NCI-H1436 treated with DMSO at 0.1 percent for 48 hours (cell line): Measurements from ENCODE around the gene JAK3.
"Not testable (repeated sequence)": the region's sequence is repeated elsewhere in the genome, so short reads cannot be mapped to it uniquely, and the experiment has no call there.

ENCODE experiments used
- DNase-seq: peaks from one replicate; lab custom pipeline; 2025; lab: John Stamatoyannopoulos, UW

The JAK3 gene

DNA sequence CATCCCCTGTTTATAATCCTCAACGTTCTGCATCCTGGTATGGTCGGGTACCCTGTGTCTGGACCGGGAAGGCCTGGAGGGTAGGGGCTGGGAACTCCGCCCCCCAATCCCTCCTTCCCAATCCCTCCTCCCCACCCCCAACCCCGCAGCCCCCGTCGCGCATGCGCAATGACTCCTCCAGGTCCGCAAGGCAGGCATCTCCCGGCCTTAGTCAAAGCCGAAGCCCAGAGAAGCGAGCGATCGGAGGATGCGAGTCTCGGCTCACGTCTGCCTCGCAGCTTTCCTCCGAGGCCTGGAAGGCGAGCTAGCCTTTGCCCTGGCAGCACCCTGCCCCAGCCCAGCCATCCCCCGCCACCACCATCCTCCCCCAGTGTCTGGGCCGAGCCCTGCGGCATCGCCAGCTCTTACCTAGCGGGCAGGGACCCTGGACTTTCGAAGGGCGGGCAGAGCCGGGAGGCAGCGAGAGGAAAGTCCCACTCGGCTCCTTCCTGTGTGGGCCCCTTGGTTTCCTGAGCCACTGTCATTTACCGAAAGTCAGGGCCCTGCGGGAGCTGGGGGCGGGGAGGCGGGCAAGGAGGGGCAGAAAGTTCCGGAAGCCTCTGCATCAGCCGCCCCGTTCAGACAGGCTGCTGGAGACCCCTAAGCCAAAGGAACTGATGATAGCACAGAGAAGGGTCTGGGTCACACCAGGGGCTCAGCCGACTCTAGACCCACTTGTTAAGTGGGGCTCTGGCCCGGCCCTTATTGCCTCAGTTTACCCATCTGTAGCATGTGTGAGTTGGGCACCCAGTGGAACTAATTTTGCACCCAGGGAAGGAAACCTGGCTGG lies at the start of gene JAK3:
Gene JAK3 (minus strand): TSS at position 445 of the 829 bp plus-strand sequence. CDS start 3,565 bp downstream, outside the sequence.
- DNase-seq: no peak

- DNase-seq: no peak
Measured at GRCh38 chr19:17893766-17894165, 46.0 kb upstream of the JAK3 start.

GRCh38 chr19:17889609-17890214 lies 41.9 kb upstream of the JAK3 start:
- DNase-seq: no peak

DNA sequence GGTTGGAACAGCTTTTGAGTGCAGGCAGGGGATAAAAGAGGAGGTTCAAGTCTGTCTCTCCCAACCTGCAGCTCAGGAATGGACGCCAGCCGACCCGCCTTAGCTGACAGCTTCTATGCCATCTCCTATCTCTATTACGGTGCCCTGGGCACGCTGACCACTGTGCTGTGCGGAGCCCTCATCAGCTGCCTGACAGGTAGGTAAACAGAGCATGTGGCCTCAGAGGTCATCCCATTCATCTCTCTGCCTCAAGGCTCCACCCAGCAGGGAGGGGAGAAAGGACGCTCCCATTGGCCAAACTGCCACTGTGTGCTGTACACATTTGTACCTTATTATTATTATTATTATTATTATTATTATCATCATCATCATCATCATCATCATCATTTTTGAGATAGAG lies 40.5 kb upstream of the JAK3 start:
- no peak for DNase-seq

DNA sequence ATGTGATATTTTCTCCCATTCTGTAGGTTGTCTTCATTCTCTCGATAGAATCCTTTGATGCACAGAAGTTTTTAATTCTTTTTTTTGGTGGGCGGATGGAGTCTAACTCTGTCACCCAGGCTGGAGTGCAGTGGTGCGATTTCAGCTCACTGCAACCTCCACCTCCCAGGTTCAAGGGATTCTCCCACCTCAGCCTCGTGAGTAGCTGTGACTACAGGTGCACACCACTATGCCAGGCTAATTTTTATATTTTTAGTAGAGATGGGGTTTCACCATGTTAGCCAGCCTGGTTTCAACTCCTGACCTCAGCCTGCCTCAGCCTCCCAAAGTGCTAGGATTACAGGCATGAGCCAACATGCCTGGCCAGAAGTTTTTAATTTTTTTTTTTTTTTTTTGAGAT lies 39.4 kb upstream of the JAK3 start:
- not testable (repeated sequence) for DNase-seq

DNA sequence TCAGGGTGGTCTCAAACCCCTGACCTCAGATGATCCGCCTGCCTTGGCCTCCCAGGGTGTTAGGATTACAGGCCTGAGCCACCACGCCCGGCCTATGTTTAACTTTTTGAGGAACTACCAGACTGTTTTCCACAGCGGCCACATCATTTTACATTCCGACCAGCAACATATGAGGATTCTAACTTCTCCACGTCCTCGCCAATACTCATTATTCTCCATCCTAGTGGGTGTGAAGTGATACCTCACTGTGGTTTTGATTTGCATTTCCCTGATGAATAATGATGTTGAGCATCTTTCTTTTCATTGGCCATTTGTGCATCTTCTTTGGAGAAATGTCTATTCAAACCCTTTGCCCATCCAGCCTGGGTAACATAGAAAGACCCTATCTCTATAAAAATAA lies 38.7 kb upstream of the JAK3 start:
- no peak for DNase-seq

GRCh38 chr19:17883627-17884410 lies 36.0 kb upstream of the JAK3 start:
- DNase-seq: no peak

- no peak for DNase-seq
Measured at GRCh38 chr19:17881701-17882100, 33.9 kb upstream of the JAK3 start.

DNA sequence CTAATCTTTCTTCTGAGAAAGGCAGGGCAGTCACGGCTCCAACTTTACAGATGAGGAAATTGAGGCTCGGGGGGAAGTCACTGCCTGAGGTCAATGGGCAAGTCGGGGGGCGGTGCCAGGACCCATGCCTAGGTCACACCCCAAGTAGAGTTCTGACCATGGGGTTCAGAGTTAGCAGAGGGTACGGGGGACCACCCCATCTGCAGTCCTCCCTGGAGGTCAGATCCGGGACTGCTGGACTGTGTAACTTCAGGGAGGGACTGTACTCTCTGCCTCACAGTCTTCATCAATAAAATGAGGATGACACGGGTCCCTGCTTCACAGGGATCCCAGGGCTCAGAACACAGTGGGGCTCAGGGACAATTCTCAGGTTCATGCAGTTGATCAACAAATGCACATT lies 31.7 kb upstream of the JAK3 start:
- DNase-seq: no peak

DNA sequence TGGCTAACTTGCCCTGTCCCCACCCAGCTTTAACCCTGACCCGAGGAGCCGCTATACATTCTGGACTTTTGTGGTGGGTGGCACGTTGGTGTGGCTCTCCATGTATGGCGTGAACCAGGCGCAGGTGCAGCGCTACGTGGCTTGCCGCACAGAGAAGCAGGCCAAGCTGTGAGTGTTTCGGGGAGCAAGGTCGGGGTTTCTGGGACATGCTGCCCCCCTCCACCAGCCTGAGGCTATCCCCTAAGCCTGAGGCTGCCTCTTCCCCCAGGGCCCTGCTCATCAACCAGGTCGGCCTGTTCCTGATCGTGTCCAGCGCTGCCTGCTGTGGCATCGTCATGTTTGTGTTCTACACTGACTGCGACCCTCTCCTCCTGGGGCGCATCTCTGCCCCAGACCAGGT lies 29.9 kb upstream of the JAK3 start:
- DNase-seq: no peak

DNA sequence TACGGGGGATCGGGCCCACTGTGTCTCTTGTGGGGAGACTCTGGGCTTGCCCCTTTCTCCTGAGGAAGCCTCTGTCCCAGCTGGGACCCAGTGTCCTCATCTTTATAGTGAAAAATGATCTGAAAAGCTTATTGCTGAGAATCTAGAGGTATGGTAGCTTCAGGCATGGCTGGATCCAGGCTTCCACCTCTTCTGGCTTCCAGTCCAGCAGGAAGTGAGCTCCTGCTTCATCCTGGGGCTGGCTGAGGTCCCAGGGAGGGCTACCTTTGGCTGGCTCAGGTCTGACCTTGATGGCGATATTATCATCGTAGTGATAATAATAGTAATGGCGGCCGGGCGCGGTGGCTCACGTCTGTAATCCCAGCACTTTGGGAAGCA lies 27.0 kb upstream of the JAK3 start:
- DNase-seq: no peak

- no peak for DNase-seq
Measured at GRCh38 chr19:17873786-17874757, 26.3 kb upstream of the JAK3 start.

DNA sequence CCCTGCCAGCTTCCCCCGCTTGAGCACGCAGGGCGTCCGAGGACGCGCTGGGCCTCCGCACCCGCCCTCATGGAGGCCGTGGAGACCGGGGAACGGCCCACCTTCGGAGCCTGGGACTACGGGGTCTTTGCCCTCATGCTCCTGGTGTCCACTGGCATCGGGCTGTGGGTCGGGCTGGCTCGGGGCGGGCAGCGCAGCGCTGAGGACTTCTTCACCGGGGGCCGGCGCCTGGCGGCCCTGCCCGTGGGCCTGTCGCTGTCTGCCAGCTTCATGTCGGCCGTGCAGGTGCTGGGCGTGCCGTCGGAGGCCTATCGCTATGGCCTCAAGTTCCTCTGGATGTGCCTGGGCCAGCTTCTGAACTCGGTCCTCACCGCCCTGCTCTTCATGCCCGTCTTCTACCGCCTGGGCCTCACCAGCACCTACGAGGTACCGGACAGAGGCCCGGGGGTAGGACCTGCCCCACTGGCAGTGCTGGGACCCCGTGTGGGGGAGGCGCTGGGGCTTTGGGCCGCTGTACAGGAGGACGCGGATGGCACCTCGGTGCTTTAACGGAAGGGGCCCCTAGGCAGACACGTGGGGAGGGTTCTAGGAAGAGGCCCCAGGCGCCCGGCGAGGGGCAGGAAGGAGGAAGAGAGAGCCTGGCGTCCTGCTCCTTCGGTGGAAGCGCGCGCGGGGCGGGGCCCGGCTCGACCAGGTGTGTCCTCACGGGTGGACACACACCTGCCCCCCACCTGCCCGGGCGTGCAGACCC lies 24.6 kb upstream of the JAK3 start:
- DNase-seq: no peak

DNA sequence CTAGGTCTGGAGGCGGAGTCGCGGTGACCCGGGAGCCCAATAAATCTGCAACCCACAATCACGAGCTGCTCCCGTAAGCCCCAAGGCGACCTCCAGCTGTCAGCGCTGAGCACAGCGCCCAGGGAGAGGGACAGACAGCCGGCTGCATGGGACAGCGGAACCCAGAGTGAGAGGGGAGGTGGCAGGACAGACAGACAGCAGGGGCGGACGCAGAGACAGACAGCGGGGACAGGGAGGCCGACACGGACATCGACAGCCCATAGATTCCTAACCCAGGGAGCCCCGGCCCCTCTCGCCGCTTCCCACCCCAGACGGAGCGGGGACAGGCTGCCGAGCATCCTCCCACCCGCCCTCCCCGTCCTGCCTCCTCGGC lies 24.1 kb upstream of the JAK3 start, which contains the start of gene SLC5A5:
Gene SLC5A5 (plus strand): TSS at position 68 of the 373 bp plus-strand sequence. CDS start 375 bp downstream, outside the sequence.
- no peak for DNase-seq

DNA sequence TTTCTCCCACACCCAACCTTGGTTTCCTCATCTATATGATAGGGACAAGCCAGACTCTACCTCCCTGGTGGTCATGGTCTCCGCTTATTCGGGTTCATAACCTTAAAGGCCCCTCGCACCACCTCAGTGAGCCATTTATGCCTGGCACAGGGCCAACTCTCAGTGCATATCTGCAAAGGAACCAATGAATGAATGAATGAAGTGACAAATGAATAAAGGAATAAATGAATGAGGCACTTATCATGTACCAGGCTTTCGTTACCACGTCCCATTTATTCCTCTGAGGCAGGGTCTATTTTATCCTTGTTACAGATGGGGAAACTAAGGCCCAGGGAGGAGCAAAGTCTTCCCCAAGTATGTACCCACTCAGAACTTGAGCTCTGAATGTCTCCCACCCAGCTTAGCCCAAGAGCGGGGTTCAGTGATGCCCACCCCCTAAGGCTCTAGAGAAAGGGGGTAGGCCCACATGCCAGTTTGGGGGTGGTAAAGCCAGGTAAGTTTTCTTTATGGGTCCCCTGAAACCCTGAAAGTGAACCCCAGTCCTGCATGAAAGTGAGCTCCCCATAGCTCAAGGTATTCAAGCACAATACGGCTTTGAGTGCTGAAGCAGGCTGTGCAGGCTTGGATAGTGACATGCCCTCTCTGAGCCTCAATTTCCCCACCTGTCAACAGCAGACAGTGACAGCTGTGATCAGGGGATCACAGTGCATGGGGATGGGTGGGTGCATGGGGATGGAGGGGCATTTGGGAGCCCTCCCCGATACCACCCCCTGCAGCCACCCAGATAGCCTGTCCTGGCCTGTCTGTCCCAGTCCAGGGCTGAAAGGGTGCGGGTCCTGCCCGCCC lies 23.5 kb upstream of the JAK3 start:
- DNase-seq: no peak

DNA sequence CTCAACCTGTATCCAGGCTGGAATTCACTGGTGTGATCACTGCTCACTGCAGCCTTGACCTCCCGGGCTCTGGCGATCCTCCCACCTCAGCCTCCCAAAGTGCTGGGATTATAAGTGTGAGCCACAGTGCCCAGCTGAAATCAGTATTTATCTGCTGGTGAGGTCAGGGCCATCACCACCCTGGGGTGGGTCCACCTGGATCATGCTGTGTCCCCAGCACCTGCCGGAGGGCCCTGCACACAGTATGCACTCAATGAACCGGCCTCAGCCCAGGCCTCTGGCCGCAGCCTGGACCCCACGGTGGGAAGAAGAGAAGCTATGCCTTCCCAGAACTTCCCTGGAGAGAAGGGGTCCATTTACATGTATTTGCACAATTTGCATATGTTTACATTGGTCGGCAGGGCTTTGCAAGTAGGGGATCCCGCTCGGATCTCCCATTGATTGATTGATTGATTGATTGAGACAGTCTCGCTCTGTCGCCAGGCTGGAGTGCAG lies 21.4 kb upstream of the JAK3 start:
- no peak for DNase-seq

DNA sequence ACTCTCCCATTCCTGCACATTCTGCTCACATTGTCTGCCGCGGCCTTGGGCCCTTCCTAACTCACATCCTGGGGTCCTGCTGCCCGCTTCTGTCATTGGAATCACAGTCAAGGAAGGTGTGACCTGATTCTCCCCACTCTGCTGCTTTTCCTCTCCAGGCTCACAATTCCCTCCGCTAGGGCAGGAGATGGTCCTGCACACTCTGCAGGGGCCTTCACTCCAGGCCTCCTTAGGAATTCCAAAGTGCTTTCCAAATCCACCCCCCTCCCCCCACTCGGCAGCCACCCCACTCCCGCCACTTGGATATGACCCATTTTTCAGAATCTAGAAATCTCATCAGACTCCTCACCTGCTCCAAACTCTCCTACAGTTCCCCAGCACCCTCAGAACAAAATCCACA lies 20.9 kb upstream of the JAK3 start:
- DNase-seq: no peak

GRCh38 chr19:17866964-17867486 lies 19.2 kb upstream of the JAK3 start:
- no peak for DNase-seq

- DNase-seq: no peak
Measured at GRCh38 chr19:17866312-17866963, 18.7 kb upstream of the JAK3 start.
